Measurements from ENCODE around the gene TLE7. TPM values are rescaled to one million over a fixed set of nuclear protein-coding genes. Genes with fewer than 3 reads are reported as not detected.

The TLE7 gene
- polyA plus RNA-seq, 1 of the 3 experiments (the other 2 are of a cell fraction), result not detected

DNA sequence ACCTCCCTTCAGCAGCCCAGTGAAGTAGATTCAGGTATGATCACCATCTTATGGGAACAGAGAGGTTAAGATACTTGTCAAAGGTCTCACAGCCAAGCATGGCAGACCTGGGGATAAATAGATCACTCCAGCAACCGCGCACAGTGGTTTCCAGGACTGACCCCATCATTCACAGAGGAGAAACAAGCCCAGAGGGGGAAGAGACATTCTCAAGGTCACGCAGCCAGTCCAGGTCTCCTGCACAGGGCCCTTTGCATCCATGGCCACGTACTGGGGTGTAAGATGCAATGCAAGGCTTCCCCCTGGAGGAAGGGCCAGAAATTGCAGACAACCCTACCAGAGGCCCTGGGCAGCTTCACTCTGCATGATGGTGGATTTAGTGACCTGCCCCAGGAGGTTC lies 19.9 kb downstream of the TLE7 start:
- H3F3A ChIP-seq (replicated peaks; ENCODE audit: insufficient read depth), result no peaks in the 10 kb centered on the region
- no peaks in the 10 kb centered on the region for H3K9me3 ChIP-seq
- H3K4me1 ChIP-seq (ENCODE audit: control insufficient read depth in 1 of 2, insufficient read depth in 2 of 2, low read depth in 1 of 2, low read length in 1 of 2), result no peaks in the 10 kb centered on the region; a peak in 1 of 4 replicates
- no peak overlapping the region for H3K27ac ChIP-seq (ENCODE audit: low read depth in 2 of 2, low read length in 1 of 2)
- H3K9me2 ChIP-seq, result no peaks in the 10 kb centered on the region
- H3K4me3 ChIP-seq (ENCODE audit: low read depth in 2 of 2, low read length in 1 of 2), result no peak overlapping the region
- H3K9ac ChIP-seq, result no peak overlapping the region
- no peak overlapping the region for H2AFZ ChIP-seq (ENCODE audit: low read depth)
- 75% methylated on average over 2 of the region's 4 CpGs for WGBS (ENCODE audit: low lambda C conversion rate)
- H3K36me3 ChIP-seq (replicated peaks in 1 of 2; ENCODE audit: control insufficient read depth in 1 of 2, insufficient read depth in 2 of 2, low read length in 1 of 2), result no peaks in the 10 kb centered on the region
- peaks cover 20% of the 10 kb centered on the region; the same call in 1 of the 2 replicates for H3K27me3 ChIP-seq (ENCODE audit: insufficient read depth)
- no peaks in the 10 kb centered on the region for H4K20me1 ChIP-seq (ENCODE audit: insufficient read depth)
- no peaks in the 10 kb centered on the region for H3K79me2 ChIP-seq (ENCODE audit: insufficient read depth)
- CTCF ChIA-PET, result interaction anchor here (0.6 to 1.5 kb wide), 6 partner anchors 8 to 418 kb away, joined by 3 to 8 read pairs (median 3); no protein-coding TSS in a partner anchor
- H3K4me2 ChIP-seq, result no peak overlapping the region
- POLR2A ChIA-PET, result no interaction called here
- TF ChIP-seq TAF1 (IDR thresholded peaks at IDR 0.05; ENCODE audit: borderline replicate concordance, low read depth, low read length) (no peak), NRF1 (IDR thresholded peaks at IDR 0.05; ENCODE audit: low read depth, low read length) (no peak), FOXM1 (IDR thresholded peaks at IDR 0.05; ENCODE audit: low read depth) (no peak)
- TF ChIP-seq, protein P1, sequence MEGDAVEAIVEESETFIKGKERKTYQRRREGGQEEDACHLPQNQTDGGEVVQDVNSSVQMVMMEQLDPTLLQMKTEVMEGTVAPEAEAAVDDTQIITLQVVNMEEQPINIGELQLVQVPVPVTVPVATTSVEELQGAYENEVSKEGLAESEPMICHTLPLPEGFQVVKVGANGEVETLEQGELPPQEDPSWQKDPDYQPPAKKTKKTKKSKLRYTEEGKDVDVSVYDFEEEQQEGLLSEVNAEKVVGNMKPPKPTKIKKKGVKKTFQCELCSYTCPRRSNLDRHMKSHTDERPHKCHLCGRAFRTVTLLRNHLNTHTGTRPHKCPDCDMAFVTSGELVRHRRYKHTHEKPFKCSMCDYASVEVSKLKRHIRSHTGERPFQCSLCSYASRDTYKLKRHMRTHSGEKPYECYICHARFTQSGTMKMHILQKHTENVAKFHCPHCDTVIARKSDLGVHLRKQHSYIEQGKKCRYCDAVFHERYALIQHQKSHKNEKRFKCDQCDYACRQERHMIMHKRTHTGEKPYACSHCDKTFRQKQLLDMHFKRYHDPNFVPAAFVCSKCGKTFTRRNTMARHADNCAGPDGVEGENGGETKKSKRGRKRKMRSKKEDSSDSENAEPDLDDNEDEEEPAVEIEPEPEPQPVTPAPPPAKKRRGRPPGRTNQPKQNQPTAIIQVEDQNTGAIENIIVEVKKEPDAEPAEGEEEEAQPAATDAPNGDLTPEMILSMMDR (IDR thresholded peaks at IDR 0.05), result peak; percentile 22; the same call in 1 of the 2 replicates
- peak; percentile 36 for DNase-seq

DNA sequence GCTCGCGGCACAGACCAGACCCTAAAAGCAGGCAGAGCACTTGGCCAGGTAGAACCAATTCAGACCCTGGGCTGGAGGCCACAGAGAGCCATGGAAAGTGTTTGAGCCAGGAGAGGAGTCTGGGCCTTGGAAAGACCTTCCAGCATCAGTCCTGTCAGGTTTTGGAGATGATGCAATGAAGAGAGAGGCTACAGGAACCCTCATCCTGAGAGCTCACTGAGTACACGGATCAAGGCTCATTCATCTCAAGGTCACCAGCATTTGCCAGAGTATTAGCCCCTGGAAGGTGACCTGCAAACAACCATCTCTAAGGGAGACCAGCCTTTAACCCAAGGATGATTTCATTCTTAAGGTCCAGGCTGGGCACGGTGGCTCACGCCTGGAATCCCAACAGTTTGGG lies 27.8 kb downstream of the TLE7 start:
- H2AFZ ChIP-seq (ENCODE audit: low read depth), result no peak overlapping the region
- ChIA-PET CTCF (interaction anchor here (2.3 to 6.0 kb wide), 7 partner anchors 10 to 197 kb away, joined by 13 to 162 read pairs (median 18); no protein-coding TSS in a partner anchor), POLR2A (no interaction called here)
- no peaks in the 10 kb centered on the region for H3K9me2 ChIP-seq
- WGBS (ENCODE audit: low lambda C conversion rate), result 65% methylated on average over 5 of the region's 5 CpGs
- DNase-seq, result no peak
- peaks cover 27% of the 10 kb centered on the region; the same call in 1 of the 2 replicates for H3K27me3 ChIP-seq (ENCODE audit: insufficient read depth)
- H3K4me3 ChIP-seq (ENCODE audit: low read depth in 2 of 2, low read length in 1 of 2), result no peak overlapping the region
- H3K9ac ChIP-seq, result no peak overlapping the region
- H3K79me2 ChIP-seq (ENCODE audit: insufficient read depth), result no peaks in the 10 kb centered on the region
- H3K9me3 ChIP-seq, result no peaks in the 10 kb centered on the region
- H3K27ac ChIP-seq (ENCODE audit: low read depth in 2 of 2, low read length in 1 of 2), result no peak overlapping the region
- H4K20me1 ChIP-seq (ENCODE audit: insufficient read depth), result no peaks in the 10 kb centered on the region
- H3K4me1 ChIP-seq (ENCODE audit: control insufficient read depth in 1 of 2, insufficient read depth in 2 of 2, low read depth in 1 of 2, low read length in 1 of 2), result no peaks in the 10 kb centered on the region; a peak in 1 of 4 replicates
- no peak overlapping the region for H3K4me2 ChIP-seq
- no peaks in the 10 kb centered on the region for H3K36me3 ChIP-seq (replicated peaks in 1 of 2; ENCODE audit: control insufficient read depth in 1 of 2, insufficient read depth in 2 of 2, low read length in 1 of 2)
- no peaks in the 10 kb centered on the region for H3F3A ChIP-seq (replicated peaks; ENCODE audit: insufficient read depth)
- TF ChIP-seq, protein P2, sequence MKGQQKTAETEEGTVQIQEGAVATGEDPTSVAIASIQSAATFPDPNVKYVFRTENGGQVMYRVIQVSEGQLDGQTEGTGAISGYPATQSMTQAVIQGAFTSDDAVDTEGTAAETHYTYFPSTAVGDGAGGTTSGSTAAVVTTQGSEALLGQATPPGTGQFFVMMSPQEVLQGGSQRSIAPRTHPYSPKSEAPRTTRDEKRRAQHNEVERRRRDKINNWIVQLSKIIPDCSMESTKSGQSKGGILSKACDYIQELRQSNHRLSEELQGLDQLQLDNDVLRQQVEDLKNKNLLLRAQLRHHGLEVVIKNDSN (IDR thresholded peaks at IDR 0.05; ENCODE audit: borderline replicate concordance, low read depth), result no peak
- no peak for TF ChIP-seq ELF1 (IDR thresholded peaks at IDR 0.05)
- TF ChIP-seq, protein P3, sequence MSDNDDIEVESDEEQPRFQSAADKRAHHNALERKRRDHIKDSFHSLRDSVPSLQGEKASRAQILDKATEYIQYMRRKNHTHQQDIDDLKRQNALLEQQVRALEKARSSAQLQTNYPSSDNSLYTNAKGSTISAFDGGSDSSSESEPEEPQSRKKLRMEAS (IDR thresholded peaks at IDR 0.05; ENCODE audit: low read depth), result no peak
- no peak for TF ChIP-seq EP300 (IDR thresholded peaks at IDR 0.05; ENCODE audit: borderline replicate concordance in 1 of 2, low read depth in 1 of 2, low read length in 1 of 2)

Data from SK-N-SH (cell line).